Stimulated activated CD4-positive, alpha-beta T cell treated with anti-CD3 and anti-CD28 coated beads, TNF-alpha, amount 100 ng/mL, for 24 hours (primary cell): ENCODE results near the gene ASXL2.
"Not testable (repeated sequence)": the region's sequence is repeated elsewhere in the genome, so short reads cannot be mapped to it uniquely, and the experiment has no call there.

Source experiments
- DNase-seq, 3 experiments: peaks; one replicate each; pipeline ENCODE4 v3.0.0-alpha.2; 2020; ENCODE audit warnings: low read depth in 3 of 3

Gene ASXL2

GRCh38 chr2:25736899-25737515 is 141.3 kb downstream of the ASXL2 start:
- no peak for DNase-seq

GRCh38 chr2:25735835-25736234 is 142.5 kb downstream of the ASXL2 start:
- DNase-seq: no peak

GRCh38 chr2:25728559-25728958 is 149.7 kb downstream of the ASXL2 start:
- no peak for DNase-seq

- no peak for DNase-seq
Observed at GRCh38 chr2:25726522-25726921, 151.8 kb downstream of the ASXL2 start.

- DNase-seq: no peak
Observed at GRCh38 chr2:25725877-25726276, 152.4 kb downstream of the ASXL2 start.

- no peak for DNase-seq
Observed at GRCh38 chr2:25724756-25725155, 153.5 kb downstream of the ASXL2 start.

- no peak for DNase-seq
Observed at GRCh38 chr2:25722224-25722623, 156.1 kb downstream of the ASXL2 start.

- no peak for DNase-seq
Observed at GRCh38 chr2:25720575-25720974, 157.7 kb downstream of the ASXL2 start.

- no peak for DNase-seq
Observed at GRCh38 chr2:25714740-25715139, 163.5 kb downstream of the ASXL2 start.

GRCh38 chr2:25712455-25712854 is 165.8 kb downstream of the ASXL2 start:
- DNase-seq: no peak

- DNase-seq: no peak
Observed at GRCh38 chr2:25711675-25712354, 166.5 kb downstream of the ASXL2 start.

GRCh38 chr2:25710750-25711149 is 167.5 kb downstream of the ASXL2 start:
- DNase-seq: no peak

- no peak for DNase-seq
Observed at GRCh38 chr2:25709349-25709748, 168.9 kb downstream of the ASXL2 start.

GRCh38 chr2:25707927-25708590 is 170.2 kb downstream of the ASXL2 start:
- no peak for DNase-seq

GRCh38 chr2:25705575-25705974 is 172.7 kb downstream of the ASXL2 start:
- DNase-seq: not testable (repeated sequence)

GRCh38 chr2:25701801-25702200 is 176.5 kb downstream of the ASXL2 start:
- DNase-seq: no peak

- peak in 2 of 3 experiments; percentile 8 to 12 for DNase-seq
Observed at GRCh38 chr2:25700221-25700660, 178.0 kb downstream of the ASXL2 start.

- no peak for DNase-seq
Observed at GRCh38 chr2:25699216-25699615, 179.1 kb downstream of the ASXL2 start.

GRCh38 chr2:25698752-25699151 is 179.5 kb downstream of the ASXL2 start:
- no peak for DNase-seq

- DNase-seq: no peak
Observed at GRCh38 chr2:25697559-25698341, 180.5 kb downstream of the ASXL2 start.

- DNase-seq: no peak
Observed at GRCh38 chr2:25692737-25693445, 185.4 kb downstream of the ASXL2 start.

- no peak for DNase-seq
Observed at GRCh38 chr2:25692143-25692542, 186.1 kb downstream of the ASXL2 start.
